Panc1 (cell line): Measurements from ENCODE around the gene PKP1.

Experiments
- POLR2AphosphoS5 ChIP-seq: IDR thresholded peaks from 2 replicates; pipeline ENCODE4 v1.6.1; 2012; ENCODE audit warnings: mild to moderate bottlenecking, low read depth, low read length, moderate library complexity
- SIN3A ChIP-seq: IDR thresholded peaks from 2 replicates; pipeline ENCODE4 v1.6.1; 2012; ENCODE audit warnings: low read depth, mild to moderate bottlenecking, low read length, moderate library complexity, borderline replicate concordance; ENCODE audit not compliant: insufficient read depth
- TF ChIP-seq, protein P1 (sequence below): fragments of 450-650 bp; IDR thresholded peaks from 2 replicates; pipeline ENCODE4 v1.5.1; 2017; ENCODE audit warnings: mild to moderate bottlenecking
- TF ChIP-seq, protein P2 (sequence below), 2 experiments: IDR thresholded peaks; 2 replicates each; pipeline ENCODE4 v1.6.1; 2011 to 2012; ENCODE audit warnings: low read depth in 2 of 2, control low read depth in 1 of 2, low read length in 1 of 2, mild to moderate bottlenecking in 1 of 2, moderate library complexity in 1 of 2; ENCODE audit not compliant: insufficient read depth in 1 of 2

DNA sequence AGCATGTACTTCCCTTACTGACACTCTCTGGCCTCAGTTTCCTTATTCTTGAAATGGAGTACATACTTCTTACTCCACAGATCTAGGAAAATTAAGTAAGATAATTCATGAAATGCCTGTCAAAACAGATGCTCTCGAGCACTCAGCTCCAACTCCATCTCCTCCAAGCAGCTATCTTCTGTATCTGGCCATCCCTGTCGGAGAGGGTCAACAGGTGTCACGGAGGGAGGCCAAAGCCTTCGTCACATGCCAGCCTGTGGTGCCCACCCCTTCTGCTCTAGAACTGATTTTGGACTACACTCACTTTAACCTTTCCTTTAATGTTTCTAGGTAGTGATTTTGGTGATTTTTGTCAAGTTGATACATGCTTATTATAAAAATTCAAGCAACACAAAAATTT lies 18.8 kb upstream of the PKP1 start:
- TF ChIP-seq, protein P1, sequence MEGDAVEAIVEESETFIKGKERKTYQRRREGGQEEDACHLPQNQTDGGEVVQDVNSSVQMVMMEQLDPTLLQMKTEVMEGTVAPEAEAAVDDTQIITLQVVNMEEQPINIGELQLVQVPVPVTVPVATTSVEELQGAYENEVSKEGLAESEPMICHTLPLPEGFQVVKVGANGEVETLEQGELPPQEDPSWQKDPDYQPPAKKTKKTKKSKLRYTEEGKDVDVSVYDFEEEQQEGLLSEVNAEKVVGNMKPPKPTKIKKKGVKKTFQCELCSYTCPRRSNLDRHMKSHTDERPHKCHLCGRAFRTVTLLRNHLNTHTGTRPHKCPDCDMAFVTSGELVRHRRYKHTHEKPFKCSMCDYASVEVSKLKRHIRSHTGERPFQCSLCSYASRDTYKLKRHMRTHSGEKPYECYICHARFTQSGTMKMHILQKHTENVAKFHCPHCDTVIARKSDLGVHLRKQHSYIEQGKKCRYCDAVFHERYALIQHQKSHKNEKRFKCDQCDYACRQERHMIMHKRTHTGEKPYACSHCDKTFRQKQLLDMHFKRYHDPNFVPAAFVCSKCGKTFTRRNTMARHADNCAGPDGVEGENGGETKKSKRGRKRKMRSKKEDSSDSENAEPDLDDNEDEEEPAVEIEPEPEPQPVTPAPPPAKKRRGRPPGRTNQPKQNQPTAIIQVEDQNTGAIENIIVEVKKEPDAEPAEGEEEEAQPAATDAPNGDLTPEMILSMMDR = no peak
- no peak for TF ChIP-seq POLR2AphosphoS5
- TF ChIP-seq, protein P2, sequence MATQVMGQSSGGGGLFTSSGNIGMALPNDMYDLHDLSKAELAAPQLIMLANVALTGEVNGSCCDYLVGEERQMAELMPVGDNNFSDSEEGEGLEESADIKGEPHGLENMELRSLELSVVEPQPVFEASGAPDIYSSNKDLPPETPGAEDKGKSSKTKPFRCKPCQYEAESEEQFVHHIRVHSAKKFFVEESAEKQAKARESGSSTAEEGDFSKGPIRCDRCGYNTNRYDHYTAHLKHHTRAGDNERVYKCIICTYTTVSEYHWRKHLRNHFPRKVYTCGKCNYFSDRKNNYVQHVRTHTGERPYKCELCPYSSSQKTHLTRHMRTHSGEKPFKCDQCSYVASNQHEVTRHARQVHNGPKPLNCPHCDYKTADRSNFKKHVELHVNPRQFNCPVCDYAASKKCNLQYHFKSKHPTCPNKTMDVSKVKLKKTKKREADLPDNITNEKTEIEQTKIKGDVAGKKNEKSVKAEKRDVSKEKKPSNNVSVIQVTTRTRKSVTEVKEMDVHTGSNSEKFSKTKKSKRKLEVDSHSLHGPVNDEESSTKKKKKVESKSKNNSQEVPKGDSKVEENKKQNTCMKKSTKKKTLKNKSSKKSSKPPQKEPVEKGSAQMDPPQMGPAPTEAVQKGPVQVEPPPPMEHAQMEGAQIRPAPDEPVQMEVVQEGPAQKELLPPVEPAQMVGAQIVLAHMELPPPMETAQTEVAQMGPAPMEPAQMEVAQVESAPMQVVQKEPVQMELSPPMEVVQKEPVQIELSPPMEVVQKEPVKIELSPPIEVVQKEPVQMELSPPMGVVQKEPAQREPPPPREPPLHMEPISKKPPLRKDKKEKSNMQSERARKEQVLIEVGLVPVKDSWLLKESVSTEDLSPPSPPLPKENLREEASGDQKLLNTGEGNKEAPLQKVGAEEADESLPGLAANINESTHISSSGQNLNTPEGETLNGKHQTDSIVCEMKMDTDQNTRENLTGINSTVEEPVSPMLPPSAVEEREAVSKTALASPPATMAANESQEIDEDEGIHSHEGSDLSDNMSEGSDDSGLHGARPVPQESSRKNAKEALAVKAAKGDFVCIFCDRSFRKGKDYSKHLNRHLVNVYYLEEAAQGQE (IDR thresholded peaks at IDR 0.05; ENCODE audit: insufficient read depth in 1 of 2, low read depth in 2 of 2, low read length in 1 of 2) = no peak
- TF ChIP-seq SIN3A = no peak
